ENCODE measurements around the gene HIVEP2. TPM values are rescaled to one million over a fixed set of nuclear protein-coding genes. Genes with fewer than 3 reads are reported as not detected.

The HIVEP2 gene
- total RNA-seq, 1 experiment from 2014 or later = 3.2 TPM

DNA sequence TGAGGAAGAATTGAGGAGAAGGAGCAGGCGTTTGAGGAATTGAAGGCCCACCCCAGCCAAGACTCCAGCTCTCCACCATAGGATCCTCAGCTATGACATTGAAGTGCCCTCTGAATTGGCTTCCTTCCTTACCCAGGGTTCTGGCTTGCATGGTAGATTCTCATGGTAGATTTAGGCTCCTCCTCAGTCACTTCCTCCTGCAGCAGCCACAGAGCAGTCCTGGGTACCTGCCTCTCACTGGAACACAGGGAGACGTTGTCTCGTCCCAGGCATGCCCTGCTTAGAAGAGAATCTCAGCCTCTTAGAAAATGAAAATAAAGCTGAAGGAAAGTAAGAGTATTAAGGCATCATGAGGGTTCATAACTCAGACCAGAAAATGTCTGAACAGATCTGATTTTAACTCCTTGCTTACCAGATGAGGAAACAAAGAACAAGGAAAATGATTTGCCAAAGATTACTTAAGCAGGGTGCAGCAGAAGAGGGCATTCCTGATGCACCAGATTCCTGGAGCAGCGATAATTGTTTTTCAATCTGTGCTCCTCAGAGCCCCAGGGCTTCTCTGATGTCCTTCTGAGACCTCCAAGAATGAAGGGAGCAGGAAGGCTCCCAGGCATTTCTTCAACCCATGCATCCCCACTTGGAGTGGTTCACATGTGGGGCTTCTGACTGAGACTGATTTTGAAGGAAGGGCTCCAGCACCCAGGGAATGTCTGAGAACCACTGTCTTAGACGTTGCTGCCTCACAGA, 219.8 kb downstream of the HIVEP2 start:
- no TSS peak for BruUV-seq (replicated peaks)
- TF ChIP-seq EZH2 (IDR thresholded peaks at IDR 0.05; ENCODE audit: borderline replicate concordance, low read depth, low read length, poor library complexity, severe bottlenecking) = no peak
- TF ChIP-seq, protein P1, sequence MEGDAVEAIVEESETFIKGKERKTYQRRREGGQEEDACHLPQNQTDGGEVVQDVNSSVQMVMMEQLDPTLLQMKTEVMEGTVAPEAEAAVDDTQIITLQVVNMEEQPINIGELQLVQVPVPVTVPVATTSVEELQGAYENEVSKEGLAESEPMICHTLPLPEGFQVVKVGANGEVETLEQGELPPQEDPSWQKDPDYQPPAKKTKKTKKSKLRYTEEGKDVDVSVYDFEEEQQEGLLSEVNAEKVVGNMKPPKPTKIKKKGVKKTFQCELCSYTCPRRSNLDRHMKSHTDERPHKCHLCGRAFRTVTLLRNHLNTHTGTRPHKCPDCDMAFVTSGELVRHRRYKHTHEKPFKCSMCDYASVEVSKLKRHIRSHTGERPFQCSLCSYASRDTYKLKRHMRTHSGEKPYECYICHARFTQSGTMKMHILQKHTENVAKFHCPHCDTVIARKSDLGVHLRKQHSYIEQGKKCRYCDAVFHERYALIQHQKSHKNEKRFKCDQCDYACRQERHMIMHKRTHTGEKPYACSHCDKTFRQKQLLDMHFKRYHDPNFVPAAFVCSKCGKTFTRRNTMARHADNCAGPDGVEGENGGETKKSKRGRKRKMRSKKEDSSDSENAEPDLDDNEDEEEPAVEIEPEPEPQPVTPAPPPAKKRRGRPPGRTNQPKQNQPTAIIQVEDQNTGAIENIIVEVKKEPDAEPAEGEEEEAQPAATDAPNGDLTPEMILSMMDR (conservative IDR thresholded peaks at IDR 0.05; ENCODE audit: low read depth, low read length) = no peak
- Histone ChIP-seq H3K4me1 (ENCODE audit: insufficient read depth, low read length, poor library complexity, severe bottlenecking) (peaks cover 7% of the 10 kb centered on the region), H3K27ac (ENCODE audit: low read depth, low read length, poor library complexity, severe bottlenecking) (no peak overlapping the region), H3K4me3 (ENCODE audit: low read depth, low read length, poor library complexity, severe bottlenecking) (no peak overlapping the region), H3K27me3 (replicated peaks; ENCODE audit: insufficient read depth, low read depth, low read length, poor library complexity) (no peaks in the 10 kb centered on the region), H3K9me3 (ENCODE audit: low read depth, low read length, poor library complexity, severe bottlenecking) (no peaks in the 10 kb centered on the region), H3K36me3 (ENCODE audit: insufficient read depth, low read length, poor library complexity, severe bottlenecking) (no peaks in the 10 kb centered on the region)
- intact Hi-C loops (cut with micrococcal nuclease; ENCODE audit: unreplicated experiment) = no loop called here
- DNase-seq (ENCODE audit: low spot score) = no peak
- CTCF ChIA-PET = no interaction called here
- POLR2A ChIA-PET (ENCODE audit: low non-redundant PET) = no interaction called here

DNA sequence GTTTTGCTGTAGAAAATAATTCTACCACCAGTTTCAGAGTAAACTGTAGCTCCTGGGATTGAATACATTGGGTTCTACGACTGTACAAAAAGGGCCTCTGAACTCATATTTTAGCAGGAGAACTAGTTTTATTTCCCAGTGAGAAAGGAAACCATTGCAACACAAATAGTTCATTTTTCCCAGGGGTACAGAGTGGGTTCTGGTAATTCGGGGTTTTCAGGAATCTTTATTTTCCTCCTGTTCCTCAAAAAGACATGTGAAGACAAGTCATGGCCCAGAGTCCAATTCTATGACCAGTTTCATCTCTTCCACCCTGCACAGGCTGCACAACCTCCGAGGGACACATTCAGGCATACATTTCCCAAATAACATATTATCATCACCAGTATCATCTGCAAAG, 222.1 kb downstream of the HIVEP2 start:
- intact Hi-C loops (cut with micrococcal nuclease; ENCODE audit: unreplicated experiment) = no loop called here
- CTCF ChIA-PET = no interaction called here
- DNase-seq (ENCODE audit: low spot score) = no peak
- POLR2A ChIA-PET (ENCODE audit: low non-redundant PET) = no interaction called here
- no TSS peak for BruUV-seq (replicated peaks)
- TF ChIP-seq, protein P1 (conservative IDR thresholded peaks at IDR 0.05; ENCODE audit: low read depth, low read length) = no peak
- no peak for TF ChIP-seq EZH2 (IDR thresholded peaks at IDR 0.05; ENCODE audit: borderline replicate concordance, low read depth, low read length, poor library complexity, severe bottlenecking)
- no peaks in the 10 kb centered on the region for H3K4me1 ChIP-seq (ENCODE audit: insufficient read depth, low read length, poor library complexity, severe bottlenecking)
- H3K4me3 ChIP-seq (ENCODE audit: low read depth, low read length, poor library complexity, severe bottlenecking) = no peak overlapping the region
- no peak overlapping the region for H3K27ac ChIP-seq (ENCODE audit: low read depth, low read length, poor library complexity, severe bottlenecking)
- no peaks in the 10 kb centered on the region for H3K27me3 ChIP-seq (replicated peaks; ENCODE audit: insufficient read depth, low read depth, low read length, poor library complexity)
- H3K36me3 ChIP-seq (ENCODE audit: insufficient read depth, low read length, poor library complexity, severe bottlenecking) = no peaks in the 10 kb centered on the region
- peaks cover 10% of the 10 kb centered on the region for H3K9me3 ChIP-seq (ENCODE audit: low read depth, low read length, poor library complexity, severe bottlenecking)

DNA sequence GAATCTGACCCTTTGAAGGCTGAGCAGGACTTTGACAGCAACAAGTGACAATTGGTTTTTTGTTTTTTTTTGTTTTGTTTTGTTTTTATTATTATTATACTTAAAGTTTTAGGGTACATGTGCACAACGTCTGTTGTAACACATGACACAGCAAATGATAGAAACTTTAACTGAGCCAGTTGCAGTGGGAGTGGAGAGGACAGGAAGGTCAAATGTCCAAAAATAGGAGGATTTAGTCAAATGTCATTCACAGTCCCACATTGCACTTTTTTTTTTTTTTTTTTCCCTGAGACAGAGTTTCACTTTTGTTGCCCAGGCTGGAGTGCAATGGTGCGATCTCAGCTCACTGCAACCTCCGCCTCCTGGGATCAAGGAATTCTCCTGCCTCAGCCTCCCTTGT, 223.0 kb downstream of the HIVEP2 start:
- ChIA-PET POLR2A (ENCODE audit: low non-redundant PET) (no interaction called here), CTCF (no interaction called here)
- Histone ChIP-seq H3K27me3 (replicated peaks; ENCODE audit: insufficient read depth, low read depth, low read length, poor library complexity) (no peaks in the 10 kb centered on the region), H3K27ac (ENCODE audit: low read depth, low read length, poor library complexity, severe bottlenecking) (no peak overlapping the region), H3K4me3 (ENCODE audit: low read depth, low read length, poor library complexity, severe bottlenecking) (no peak overlapping the region), H3K9me3 (ENCODE audit: low read depth, low read length, poor library complexity, severe bottlenecking) (peaks cover 10% of the 10 kb centered on the region), H3K4me1 (ENCODE audit: insufficient read depth, low read length, poor library complexity, severe bottlenecking) (no peaks in the 10 kb centered on the region), H3K36me3 (ENCODE audit: insufficient read depth, low read length, poor library complexity, severe bottlenecking) (no peaks in the 10 kb centered on the region)
- no peak for DNase-seq (ENCODE audit: low spot score)
- BruUV-seq (replicated peaks) = no TSS peak
- intact Hi-C loops (cut with micrococcal nuclease; ENCODE audit: unreplicated experiment) = no loop called here
- no peak for TF ChIP-seq EZH2 (IDR thresholded peaks at IDR 0.05; ENCODE audit: borderline replicate concordance, low read depth, low read length, poor library complexity, severe bottlenecking)
- TF ChIP-seq, protein P1 (conservative IDR thresholded peaks at IDR 0.05; ENCODE audit: low read depth, low read length) = no peak

All from A673 (cell line).